ENCODE results near the gene LDLR.

DNA sequence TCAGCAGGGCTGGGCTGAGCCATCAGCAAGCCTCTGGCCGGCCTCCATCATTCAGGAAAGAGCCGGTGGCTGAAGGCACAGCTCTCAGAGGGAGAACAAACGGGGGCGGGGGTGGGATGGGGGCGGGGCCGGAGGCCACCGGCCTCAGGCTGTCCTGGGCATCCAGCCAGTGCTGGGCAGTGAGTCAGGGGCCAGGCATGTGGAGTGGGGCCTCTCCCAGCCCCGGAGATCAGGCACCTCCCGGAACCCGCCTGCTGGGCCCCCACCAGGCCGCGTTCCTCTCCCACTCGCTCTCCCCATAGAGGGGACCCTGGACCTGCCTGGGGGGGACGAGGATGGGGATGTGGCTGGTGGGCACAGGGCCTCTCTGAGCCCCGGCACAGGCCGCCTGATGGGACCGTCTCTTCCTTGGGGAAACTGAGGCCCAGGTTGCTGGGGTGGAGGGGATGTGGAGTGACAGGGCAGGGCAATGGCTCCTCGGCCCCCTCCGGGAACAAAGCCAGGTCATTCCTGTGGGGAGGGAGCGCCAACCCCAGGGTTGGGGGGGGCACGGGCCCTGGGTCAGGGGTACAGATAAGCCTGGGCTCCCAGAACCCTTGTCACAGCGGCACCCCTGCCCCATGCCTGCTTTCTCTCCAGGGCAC, 53.4 kb downstream of the LDLR start:
- TF ChIP-seq POLR2AphosphoS5 (IDR thresholded peaks at IDR 0.05; ENCODE audit: borderline replicate concordance, low read depth, low read length), result no peak
- TF ChIP-seq EZH2 (IDR thresholded peaks at IDR 0.05), result no peak
- peak; percentile 2 for TF ChIP-seq FOXP2 (optimal IDR thresholded peaks at IDR 0.05; ENCODE audit: control extremely low read depth, extremely low read length, insufficient read depth)
